HG02885 (cell line): ENCODE measurements around the gene ZBTB20.

Source experiments
- ATAC-seq: cut with Tn5 transposase; IDR thresholded peaks from one replicate; pipeline ENCODE4 v1.9.1; 2021; ENCODE audit warnings: mild to moderate bottlenecking; ENCODE audit not compliant: unreplicated experiment, poor library complexity

Gene ZBTB20

DNA sequence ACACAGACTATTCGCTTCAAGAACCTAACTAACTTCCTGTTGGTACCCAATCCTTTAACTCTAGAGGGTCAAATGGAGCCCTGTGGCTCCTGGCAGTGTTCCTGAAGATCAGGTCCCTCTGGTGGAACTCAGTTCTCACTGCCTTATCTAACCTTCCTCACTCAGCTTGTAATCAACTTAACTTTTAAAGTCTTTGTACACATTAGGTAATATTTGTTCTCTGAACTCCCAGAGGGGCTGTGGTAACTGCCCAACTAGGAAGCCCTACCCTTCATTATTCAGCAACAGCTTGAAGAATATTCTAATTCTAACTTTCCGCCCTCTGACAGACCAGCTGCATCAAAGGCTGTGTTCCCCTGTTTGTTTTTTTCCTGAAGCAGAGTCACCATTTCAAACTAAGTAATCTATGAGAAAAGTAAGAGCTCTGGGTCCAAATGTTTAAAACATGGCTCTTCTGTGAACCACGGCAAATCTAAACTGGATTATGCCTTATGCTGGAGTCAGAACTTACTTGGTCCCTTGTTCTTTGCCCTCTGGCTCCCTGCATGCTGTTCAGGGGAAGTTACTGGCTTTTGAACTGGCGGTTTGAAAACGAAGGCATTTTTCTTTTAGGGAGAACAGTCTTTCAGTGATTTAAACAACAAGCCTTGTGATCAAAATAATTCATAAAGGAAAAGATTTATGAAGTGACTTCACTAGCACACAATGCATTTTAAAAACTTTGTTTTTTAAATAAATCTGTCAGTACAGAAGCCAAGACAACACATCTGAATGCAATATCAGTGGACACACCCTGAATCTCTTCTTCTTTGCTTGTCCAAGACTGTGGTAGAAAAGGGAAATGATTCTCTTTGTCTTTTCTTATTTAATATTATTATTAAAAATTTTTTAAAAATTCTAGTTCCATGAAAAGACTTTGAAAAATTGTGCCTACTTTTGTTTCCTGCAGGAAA, 487.7 kb downstream of the ZBTB20 start:
- ATAC-seq: no peak

DNA sequence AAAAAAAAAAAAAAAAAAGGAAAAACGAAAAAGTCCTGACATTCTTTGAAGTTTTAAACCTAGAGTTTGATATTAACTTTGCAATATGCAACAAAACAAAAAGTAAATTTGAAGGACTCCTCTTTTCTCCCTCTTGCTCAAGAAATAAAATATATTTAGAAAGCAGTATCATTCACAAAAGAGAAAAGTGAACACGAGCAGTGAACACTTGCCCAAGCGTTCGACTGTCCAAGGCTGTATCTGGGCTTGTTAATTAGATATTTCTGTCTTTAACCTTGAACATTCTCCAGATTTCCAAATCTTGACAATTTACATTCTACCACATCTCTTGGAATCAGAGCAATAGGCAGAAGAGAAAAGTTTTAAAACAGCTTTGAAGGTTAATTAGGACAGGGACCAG, 495.5 kb downstream of the ZBTB20 start:
- ATAC-seq: no peak

DNA sequence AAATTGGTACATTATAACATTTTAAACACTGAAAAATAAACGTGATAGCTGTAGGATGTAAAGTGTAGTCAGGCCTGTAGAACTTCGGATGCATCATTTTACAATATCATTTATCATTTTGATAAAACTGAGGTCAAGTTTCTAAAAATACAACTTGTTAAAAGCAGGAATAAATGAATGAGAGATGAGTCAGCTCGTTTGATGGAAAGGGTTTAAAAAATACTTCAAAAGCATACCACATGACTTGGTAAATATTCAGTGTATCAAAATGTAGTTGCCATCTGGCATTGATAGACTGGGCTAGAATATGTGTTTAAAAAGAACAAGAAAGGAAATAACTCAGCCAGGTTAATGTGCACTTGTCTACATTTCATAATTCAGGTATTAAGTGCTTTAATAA, 496.3 kb downstream of the ZBTB20 start:
- no peak for ATAC-seq

DNA sequence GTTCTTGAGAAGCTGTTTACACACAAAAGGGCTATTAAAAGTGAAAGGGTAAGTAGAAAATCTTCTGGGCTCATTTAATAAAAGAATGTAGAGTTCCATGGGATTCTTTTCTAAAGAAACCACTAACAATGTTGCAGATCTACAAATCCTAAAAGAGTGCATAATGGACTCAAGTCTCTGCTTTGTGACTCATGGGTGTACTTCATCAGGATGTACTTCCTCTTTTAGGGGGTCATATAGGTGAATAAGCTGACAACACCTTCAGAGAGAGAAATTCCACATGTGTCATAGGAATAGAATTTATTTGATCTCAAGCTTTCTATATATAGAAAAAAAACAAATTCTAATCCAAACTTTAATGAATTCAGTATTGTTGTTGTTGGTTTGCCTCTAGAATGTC, 497.8 kb downstream of the ZBTB20 start:
- ATAC-seq: peak; percentile 52

DNA sequence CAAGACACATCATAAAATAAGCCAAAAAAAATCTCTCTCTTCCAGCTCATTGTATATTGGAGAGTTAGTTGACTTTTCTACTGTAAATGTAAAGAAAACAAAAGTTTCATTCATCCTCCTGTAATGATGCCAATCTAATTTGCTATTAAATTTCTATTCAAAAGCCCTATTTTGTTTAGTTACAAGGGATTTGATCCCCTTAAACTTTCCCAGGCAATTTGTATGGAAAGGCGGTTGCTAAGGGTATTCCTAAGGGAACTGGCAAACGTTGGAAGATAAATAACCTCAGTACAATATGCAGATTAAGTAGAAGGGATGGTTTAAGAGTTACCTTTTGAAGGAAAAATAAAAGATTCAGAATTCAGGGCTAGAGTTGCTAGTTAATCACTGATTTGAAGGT, 500.6 kb downstream of the ZBTB20 start:
- no peak for ATAC-seq

DNA sequence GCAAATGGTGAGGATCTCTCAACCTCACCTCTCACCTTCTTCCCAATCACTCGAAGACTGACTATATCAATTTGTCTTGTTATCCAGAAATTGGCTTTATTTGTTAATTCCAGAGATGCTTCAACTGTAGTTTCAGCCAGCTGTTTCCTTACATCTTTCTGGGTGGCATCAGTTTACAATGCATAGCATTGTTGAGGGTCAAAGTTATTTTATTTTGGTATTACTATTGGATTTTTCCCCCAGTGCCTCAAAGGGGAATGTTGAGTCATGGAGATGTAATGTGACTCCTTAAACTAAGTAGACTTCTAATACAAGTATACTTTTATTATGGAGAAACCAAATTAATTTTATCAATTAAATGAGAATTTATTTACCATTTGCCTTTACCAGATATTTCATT, 501.7 kb downstream of the ZBTB20 start:
- no peak for ATAC-seq

DNA sequence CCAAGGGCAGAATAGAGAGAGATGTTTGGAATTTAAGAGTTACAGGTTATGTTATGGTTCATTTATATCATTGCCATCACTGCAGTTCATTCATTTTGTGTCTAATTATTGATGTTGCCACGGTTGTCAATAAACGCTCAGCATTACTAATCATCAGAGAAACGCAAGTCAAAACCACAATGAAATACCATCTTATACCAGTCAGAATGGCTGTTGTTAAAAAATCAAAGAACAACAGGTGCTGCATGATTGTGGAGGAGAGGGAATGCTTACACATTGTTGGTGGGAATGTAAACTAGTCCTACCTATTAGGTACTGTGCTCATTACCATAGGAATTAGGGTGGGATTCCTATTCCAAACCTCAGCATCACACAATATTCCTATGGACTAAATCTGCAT, 502.7 kb downstream of the ZBTB20 start:
- ATAC-seq: no peak

DNA sequence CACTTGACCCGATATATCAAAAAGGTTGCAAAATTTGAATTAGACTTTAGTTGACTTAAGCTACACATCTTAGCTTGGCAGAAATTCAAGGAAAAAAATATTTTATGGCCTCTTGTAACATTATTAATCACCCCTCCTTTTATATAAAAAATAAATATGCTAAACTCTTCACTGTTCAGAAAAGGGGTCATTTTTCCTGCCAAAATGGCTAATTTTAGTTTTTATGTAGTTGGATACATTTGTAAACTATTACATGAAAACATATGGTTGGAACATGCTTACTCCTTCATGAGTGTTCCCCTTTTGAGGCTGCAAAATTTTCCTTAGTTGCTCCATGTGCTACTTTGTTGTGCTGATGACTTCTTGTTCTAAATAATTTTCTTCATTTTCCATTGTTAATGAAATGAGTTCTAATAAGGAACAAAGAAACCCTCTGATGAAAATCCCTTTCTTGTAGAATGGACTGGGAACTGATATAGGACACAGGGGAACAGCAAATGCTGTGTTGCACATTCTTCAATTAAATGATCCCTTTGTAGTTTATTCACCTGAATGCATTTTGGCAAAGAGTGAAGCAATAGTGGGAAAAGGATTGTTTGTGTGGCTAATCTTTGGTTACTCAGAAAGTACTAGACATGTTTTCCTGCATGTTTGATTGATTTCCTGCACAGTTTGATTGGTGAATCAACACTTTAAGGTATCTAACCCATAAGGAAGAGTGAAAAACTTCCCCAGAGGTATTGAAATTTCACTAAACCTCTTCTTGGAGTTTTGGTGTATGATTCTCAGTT, 503.9 kb downstream of the ZBTB20 start:
- ATAC-seq: no peak

DNA sequence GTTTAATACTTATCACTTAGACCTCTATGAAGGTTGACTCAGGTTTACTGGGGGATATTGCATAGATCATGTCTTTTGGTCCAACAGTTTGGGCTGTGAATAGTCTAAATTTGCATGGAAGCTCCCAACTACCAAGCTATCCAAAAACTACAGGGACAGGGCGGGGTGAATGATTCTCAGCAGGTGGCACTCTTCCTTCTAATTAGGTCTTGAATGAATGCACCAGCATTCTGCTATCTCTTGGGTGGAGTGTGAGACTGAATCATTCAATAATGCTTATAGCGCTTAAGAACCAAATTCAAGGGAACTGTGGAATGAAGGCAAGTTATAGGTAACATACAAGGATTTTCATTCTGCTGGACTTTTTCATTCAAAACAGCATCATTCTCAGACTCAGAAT, 507.0 kb downstream of the ZBTB20 start:
- ATAC-seq: no peak

DNA sequence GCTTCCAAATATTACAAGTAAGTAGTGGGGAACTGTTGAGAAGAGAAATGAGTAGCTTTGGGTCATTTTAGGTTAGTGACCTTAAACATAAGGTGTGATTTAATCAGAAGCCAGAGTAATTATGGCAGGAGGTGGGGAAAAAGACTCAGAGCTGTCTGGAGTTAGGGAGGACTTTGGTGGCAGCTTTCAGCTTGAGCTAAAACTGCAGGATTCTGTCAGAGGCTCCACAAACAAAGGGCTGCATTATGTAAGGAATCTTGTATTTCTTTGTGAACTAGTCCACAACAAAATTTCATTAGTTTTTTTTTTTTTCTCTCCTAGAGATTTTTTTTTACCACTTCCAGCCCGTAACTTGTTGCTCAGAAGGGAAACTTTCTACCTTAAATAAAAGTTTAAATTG, 507.9 kb downstream of the ZBTB20 start:
- ATAC-seq: no peak

DNA sequence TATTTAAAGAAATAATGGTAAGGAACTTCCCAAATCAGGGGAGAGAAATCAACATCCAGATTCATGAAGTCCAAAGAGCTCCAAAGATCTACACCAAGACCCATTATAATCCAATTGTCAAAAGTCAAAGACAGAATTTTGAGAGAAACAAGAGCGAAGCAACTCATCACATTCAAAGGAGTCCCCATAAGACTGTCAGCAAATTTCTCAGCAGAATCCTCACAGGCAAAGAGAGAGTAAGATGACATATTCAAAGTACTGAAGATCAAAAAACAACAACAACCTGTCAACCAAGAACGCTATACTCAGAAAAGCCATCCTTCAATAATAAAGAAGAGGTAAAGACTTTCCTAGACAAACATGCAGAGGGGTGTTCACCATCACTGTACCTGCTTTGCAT, 511.2 kb downstream of the ZBTB20 start:
- no peak for ATAC-seq

DNA sequence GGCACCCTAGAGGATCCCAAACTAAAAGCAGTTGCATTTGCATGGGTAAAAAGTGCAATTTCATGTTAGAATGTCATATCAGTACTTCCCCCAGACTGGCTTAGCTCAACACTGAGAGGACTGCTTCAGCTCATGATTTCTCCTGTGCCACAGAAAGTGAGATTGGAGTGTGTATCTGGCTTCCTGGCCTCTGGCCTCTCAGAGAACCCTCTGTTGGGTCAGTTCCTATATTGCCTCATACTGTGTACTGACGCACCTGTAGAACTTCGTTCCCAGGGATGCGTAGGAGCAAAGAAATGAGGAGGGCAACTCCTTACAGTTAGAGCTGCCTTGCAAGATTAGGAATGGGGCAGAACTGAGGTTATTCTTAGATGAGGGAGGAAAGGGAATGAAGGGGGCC, 512.5 kb downstream of the ZBTB20 start:
- ATAC-seq: no peak

DNA sequence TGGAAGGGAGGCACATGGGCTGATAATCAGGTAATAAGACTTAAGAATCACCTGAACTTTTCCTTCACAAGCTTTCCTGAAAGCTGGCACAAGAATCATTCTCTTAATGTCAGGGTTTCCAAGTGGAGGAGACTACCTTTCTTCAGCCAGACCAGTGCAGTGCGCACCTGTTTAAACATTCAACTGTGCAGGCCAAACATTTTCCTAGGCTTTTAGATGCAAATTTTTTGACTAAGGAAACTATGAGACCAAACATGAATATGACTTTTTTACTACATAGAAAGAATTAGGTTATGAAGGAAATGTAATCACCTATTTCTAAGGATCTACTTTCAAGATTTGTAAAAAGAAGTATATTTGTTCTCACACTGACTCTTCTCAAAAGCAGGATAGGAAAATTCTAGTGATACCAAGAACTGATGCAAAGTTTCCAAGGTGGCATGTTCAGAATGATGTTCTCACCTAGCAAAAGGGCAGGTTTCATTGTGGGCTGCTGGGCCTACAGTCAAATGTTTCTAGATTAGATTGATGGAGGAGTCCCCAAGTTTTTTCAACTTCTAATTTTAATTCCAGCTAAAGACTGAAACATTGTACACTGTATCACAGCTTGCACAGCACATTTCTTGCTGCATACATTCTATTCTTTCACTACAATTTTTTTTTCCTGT, 514.2 kb downstream of the ZBTB20 start:
- ATAC-seq: no peak

DNA sequence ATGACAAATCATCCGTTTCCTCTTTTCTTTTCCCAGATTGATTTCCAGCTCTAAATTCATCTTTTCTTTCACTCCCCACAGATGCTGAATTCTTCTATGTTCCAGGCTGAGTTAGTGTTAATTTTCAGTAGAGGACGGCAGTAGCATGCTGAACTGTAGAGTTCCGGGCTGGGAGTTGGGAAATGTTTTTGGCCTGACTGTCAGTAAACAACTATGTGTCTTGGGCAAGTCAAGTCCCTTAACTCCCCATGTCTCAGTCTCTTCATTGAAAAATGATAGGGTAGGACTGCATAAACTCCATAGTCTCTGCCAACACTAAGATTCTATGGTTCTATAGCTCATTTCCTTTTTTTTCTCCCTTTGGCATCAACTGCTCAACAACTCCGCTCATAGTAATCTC, 519.3 kb downstream of the ZBTB20 start:
- no peak for ATAC-seq

DNA sequence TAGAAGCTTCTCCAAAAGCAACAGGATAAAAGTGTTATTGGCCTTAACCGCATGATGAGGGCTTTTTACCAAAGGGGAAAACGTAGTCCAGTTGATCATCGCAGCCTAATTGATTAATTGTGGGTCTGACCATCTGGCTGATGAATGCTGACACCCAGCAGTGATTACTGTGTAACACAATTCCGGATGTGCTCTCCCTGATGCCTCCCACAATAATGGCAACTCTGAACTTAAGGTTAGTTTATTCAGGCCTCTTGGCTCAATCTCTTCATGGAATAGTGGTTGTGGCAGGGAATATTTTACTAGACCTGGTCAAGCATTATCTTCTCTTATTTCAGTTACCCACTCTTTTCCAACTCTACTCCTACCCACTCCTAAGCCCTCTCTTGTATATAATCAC, 520.3 kb downstream of the ZBTB20 start:
- no peak for ATAC-seq

DNA sequence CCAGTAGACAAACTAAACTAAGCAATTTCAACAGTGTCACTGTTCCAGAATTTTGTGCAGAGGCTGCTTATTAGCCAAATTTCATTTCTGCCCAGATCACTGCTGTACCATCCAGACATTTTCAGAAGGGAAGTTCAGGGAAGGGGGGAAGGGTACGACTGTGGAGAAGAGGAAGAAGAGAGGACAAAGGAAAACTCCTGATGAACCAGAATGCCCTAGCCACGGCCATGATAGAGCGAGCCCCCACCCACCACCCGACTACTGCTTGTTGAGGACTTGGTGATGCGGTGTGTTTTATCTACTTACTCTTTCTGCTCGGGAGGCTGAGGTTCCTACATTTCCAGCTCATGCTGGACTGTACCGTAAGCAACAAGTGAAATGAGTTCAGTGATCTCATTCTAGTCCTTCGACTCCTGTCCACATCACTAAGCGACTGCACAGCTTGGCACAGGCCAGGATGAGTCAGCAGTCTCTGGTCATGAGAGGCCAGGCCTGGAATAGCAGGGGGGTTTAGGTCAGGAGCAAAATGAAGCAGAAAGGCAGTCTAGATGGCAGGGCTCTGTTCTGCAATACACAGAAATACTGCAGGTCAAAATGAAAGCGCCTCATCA, 522.4 kb downstream of the ZBTB20 start:
- ATAC-seq: no peak

DNA sequence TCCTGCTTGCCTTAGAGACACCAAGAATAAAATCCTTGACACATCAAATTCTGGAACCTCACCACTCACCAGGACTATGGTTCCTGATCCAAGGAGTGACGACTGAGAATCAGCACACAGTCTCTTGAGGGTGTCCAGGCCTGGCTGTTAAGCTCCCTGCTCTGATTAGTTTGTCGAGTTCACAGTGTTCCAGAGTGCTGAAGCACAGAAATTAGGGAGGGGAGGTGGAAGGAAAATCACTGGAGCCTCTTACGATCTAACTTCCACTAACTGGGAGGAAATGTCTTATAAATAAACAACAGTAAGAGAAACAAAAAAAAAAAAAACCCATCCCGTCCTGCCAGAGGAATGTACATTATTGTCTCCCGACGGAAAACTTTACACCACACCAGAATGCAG, 523.0 kb downstream of the ZBTB20 start:
- ATAC-seq: no peak

DNA sequence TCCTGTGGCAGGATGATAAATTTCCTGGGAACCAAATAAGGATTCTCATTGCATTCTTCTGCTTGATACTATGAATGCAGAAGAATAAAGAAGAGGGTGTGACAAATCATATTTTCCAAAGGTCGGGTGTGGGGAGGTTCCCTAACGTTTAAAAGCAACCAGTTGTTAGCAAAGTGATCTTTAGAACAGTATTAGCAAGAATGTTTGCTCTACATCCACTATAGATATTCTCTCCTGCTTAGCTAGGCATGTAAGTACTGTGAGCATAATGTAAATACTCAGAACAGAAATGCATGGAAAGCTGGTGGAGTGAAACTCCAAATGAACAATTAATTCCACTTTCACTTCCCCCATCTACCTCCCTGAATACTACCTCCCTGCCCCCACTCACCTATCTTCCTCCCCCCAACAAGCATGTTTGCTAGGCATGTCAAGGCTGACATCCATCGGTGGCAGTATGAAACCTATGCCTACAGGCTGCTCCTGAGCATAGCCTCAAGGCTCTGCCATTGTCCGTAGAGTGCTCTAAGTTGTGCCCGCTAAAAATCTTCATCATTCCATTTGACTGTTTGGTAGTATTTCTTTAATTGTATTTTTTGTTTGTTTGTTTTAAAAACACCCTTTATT, 523.6 kb downstream of the ZBTB20 start:
- ATAC-seq: no peak

DNA sequence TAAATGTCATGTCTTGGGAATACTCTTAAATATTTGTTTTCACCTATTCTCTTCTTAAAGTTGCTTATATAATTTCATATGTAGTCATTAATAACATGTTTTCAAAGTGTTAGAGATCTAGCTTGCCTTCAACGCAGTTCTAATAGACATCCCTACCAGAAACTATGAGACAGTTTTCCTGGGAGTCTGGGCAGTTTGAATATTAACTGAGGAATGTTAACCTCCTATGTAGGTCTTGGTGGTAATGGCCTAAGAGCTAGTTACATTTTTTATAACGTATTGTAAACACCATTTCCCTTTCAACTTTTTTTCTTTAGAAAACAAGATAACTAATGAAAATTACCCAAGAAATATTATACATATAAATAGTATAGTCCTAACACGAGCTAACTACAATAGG, 525.1 kb downstream of the ZBTB20 start:
- no peak for ATAC-seq

DNA sequence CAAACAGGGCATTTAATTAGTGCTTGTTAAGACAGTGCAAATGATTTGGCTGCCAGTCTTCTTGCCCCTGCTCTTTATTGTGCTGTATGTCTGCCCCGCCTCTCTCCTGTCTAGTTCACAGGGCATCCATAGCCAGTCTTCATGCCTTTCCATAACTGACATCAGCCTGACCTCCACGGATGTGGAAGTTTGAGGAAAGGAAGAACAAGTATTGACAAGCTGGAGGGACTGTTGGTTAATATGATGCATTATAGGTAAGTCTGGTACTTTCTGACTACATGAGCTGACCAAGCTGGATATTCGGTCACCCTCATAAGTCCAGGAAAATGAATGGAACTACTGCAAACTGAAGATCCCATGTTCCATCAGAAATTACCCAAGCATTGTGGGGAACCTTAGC, 527.3 kb downstream of the ZBTB20 start:
- ATAC-seq: no peak
